Spleen (tissue), 7 donors: ENCODE results near the gene SAT2.

ENCODE experiments used
- CTCF ChIP-seq, 11 experiments: fragments of 200-600 bp in 7 of 11; fragments of 450-650 bp in 4 of 11; sonication (generic) in 4 of 11; IDR thresholded peaks in 8 of 11; conservative IDR thresholded peaks in 3 of 11; 1 replicate in 7 of 11; 2 replicates in 4 of 11; pipeline versions ENCODE4 v1.4.0 to v1.8.0; 2016 to 2021; ENCODE audit warnings: antibody characterized with exemption in 11 of 11, inconsistent platforms in 4 of 11, mild to moderate bottlenecking in 1 of 11
- POLR2A ChIP-seq, 3 donors: fragments of 450-650 bp; IDR thresholded peaks; one replicate each; pipeline ENCODE4 v1.5.1; 2017; ENCODE audit warnings: antibody characterized with exemption in 3 of 3, mild to moderate bottlenecking in 1 of 3
- POLR2AphosphoS5 ChIP-seq, 3 donors: sonication (generic); formaldehyde crosslinking; IDR thresholded peaks; one replicate each; pipeline ENCODE4 v1.5.1; 2017; ENCODE audit warnings: antibody characterized with exemption in 3 of 3
- donor health status: DM: no; HTN: no; CAD: no; lungs with moderate emphysema.
- donor health status: DM: no; HTN: no; CAD: no.
- donor health status: DM: no; HTN: no; CAD: no.

- TF ChIP-seq CTCF (IDR thresholded peaks at IDR 0.05 in 8 of 11, conservative IDR thresholded peaks at IDR 0.05 in 3 of 11) (no peak), POLR2A (IDR thresholded peaks at IDR 0.05) (no peak), POLR2AphosphoS5 (IDR thresholded peaks at IDR 0.05) (peak in 1 of 3 donors; percentile 23)
These were observed 36.0 kb downstream of the SAT2 start for GRCh38 chr17:7591596-7591995.
